ENCODE data around the gene MARCKS.

DNA sequence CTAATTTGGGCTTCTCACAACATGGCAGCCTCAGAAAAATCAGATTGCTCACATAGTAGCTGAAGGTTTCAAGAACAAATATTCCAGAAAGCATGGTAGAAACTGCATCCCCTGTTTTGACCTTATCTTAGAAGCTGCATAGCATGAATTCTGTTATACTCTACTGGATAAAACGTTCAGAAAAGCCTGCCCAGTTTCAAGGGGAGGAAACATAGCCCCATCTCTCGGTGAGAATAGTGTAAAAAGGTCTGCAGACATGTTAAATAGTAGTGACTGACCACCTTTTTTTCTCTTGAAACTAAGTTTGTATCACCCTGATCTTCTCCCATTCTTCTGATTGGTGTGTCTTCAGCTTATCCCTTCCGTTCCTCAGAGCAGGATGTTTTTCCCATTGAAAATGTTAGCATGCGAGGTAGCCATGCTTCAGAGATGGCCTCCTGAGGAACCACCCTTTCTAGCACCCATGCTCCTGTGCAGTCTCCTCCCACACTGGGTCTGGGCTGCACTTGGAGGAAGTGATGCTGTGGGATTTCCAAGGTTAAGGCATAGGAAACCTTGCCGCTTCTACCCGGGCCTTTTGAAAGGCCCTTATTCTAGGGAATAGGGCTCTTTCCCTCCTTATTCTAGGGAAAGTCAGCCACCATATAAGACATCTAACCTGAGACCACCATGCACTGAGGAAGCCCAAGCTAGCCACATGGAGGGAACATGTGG, 50.1 kb downstream of the MARCKS start:
- no peak for TF ChIP-seq POLR2A (IDR thresholded peaks at IDR 0.05)
- no peak for TF ChIP-seq EP300 (IDR thresholded peaks at IDR 0.05; ENCODE audit: low read depth)
- TF ChIP-seq, protein P1, sequence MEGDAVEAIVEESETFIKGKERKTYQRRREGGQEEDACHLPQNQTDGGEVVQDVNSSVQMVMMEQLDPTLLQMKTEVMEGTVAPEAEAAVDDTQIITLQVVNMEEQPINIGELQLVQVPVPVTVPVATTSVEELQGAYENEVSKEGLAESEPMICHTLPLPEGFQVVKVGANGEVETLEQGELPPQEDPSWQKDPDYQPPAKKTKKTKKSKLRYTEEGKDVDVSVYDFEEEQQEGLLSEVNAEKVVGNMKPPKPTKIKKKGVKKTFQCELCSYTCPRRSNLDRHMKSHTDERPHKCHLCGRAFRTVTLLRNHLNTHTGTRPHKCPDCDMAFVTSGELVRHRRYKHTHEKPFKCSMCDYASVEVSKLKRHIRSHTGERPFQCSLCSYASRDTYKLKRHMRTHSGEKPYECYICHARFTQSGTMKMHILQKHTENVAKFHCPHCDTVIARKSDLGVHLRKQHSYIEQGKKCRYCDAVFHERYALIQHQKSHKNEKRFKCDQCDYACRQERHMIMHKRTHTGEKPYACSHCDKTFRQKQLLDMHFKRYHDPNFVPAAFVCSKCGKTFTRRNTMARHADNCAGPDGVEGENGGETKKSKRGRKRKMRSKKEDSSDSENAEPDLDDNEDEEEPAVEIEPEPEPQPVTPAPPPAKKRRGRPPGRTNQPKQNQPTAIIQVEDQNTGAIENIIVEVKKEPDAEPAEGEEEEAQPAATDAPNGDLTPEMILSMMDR (IDR thresholded peaks at IDR 0.05) = no peak

Data from transverse colon (tissue), 3 donors.